Right lobe of liver (tissue), 4 donors: ENCODE data around the gene TNXB.
"Not testable (repeated sequence)": the region's sequence is repeated elsewhere in the genome, so short reads cannot be mapped to it uniquely, and the experiment has no call there.

Experiments
- CTCF ChIP-seq, 4 donors: fragments of 200-600 bp in 3 of 4; fragments of 450-650 bp in 1 of 4; IDR thresholded peaks; one replicate each; pipeline versions ENCODE4 v1.5.1 to v1.8.0; 2016 to 2022; ENCODE audit warnings: antibody characterized with exemption in 4 of 4, mild to moderate bottlenecking in 2 of 4
- POLR2A ChIP-seq: fragments of 450-650 bp; IDR thresholded peaks from one replicate; pipeline ENCODE4 v1.6.1; 2017; ENCODE audit warnings: antibody characterized with exemption, mild to moderate bottlenecking
- donor health status: DM: no; HTN: no; CAD: no.
- donor health status: DM: no; HTN: no; CAD: no.
- donor health status: DM: no; HTN: yes; CAD: no.

- not testable (repeated sequence) for TF ChIP-seq CTCF (IDR thresholded peaks at IDR 0.05); POLR2A
Observed at GRCh38 chr6:32038878-32039277, 70.3 kb downstream of the TNXB start.
